ENCODE measurements around the gene WDR7.

- TF ChIP-seq CTCF (IDR thresholded peaks at IDR 0.05) (no peak), EP300 (IDR thresholded peaks at IDR 0.05) (no peak), POLR2AphosphoS5 (IDR thresholded peaks at IDR 0.05) (no peak)
These were observed 262.8 kb downstream of the WDR7 start for GRCh38 chr18:56913941-56914340.

Data from gastroesophageal sphincter (tissue), 3 donors.